Measurements from ENCODE around the gene SERPINA4. TPM values are rescaled to one million over a fixed set of nuclear protein-coding genes. Genes with fewer than 3 reads are reported as not detected.

SERPINA4 gene
- total and polyA plus RNA-seq, 2 of the 13 experiments (the other 11 are each of a cell fraction or from before 2014, with no cell fraction given): 39.1 to 57.8 TPM

DNA sequence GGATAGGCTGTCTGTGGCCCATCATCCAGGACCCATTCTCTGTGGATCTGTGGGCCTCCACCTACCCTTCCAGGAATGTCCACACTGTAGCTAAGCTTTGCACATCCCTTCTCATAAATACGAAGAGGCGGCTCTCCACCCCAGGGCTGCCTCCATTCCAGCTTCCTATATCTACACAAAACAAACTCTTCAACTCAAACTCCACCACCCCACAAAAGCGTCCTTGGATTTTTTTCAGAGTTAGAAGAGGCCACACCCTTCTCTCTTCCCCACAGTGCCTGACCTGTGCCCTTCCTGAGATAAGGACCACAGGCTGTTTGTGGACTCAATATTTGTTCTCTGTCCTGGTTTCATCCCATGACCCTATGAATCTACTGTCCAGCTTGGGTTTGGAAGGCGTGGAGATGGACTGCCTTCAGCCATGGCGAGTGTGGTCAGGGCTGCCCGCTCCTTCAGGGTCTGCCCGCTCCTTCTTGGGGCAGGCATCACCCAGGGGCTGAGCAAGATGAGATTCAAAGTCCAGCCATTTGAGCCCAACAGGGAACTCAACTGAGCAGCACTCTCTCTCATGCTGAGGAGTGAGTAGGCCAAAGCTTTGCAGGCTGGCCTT is 39.0 kb upstream of the SERPINA4 start (continued):
- TF ChIP-seq ZNF232 (CRISPR knock-in tag; IDR thresholded peaks at IDR 0.05; ENCODE audit: borderline replicate concordance) (no peak), XRCC5 (optimal IDR thresholded peaks at IDR 0.05; ENCODE audit: low read length) (peak; percentile 79), ADNP (CRISPR knock-in tag; IDR thresholded peaks at IDR 0.05) (no peak), KDM3A (CRISPR knock-in tag; IDR thresholded peaks at IDR 0.05; ENCODE audit: low read depth) (no peak), ZNF432 (CRISPR knock-in tag; IDR thresholded peaks at IDR 0.05; ENCODE audit: borderline replicate concordance) (no peak), BHLHE40 (IDR thresholded peaks at IDR 0.05; ENCODE audit: low read length) (no peak), TRIM24 (CRISPR knock-in tag; IDR thresholded peaks at IDR 0.05) (no peak), ZNF430 (CRISPR knock-in tag; IDR thresholded peaks at IDR 0.05) (0 out of 2 replicates have a peak, but pooled peaks have one; percentile 51), MAFK (conservative IDR thresholded peaks at IDR 0.05 in 1 of 2, IDR thresholded peaks at IDR 0.05 in 1 of 2; ENCODE audit: low read length in 2 of 2) (no peak), TBX3 (IDR thresholded peaks at IDR 0.05; ENCODE audit: borderline replicate concordance) (no peak; the same call in 1 of the 2 replicates), ZNF501 (CRISPR knock-in tag; IDR thresholded peaks at IDR 0.05) (peak; percentile 84), HNF4G (IDR thresholded peaks at IDR 0.05; ENCODE audit: borderline replicate concordance, low read depth, low read length) (peak; percentile 55; the same call in 1 of the 2 replicates), HNF4G (CRISPR knock-in tag; IDR thresholded peaks at IDR 0.05; ENCODE audit: borderline replicate concordance, low read depth) (no peak), SP5 (CRISPR knock-in tag; IDR thresholded peaks at IDR 0.05; ENCODE audit: borderline replicate concordance, low read depth) (peak; percentile 82), KDM4B (CRISPR knock-in tag; IDR thresholded peaks at IDR 0.05) (no peak), CCDC6 (CRISPR knock-in tag; IDR thresholded peaks at IDR 0.05) (0 out of 2 replicates have a peak, but pooled peaks have one; percentile 65), RBM22 (optimal IDR thresholded peaks at IDR 0.05; ENCODE audit: low read length) (no peak), ZSCAN20 (CRISPR knock-in tag; IDR thresholded peaks at IDR 0.05; ENCODE audit: borderline replicate concordance) (no peak), RARA (CRISPR knock-in tag; IDR thresholded peaks at IDR 0.05) (peak; percentile 92), ZNF879 (CRISPR knock-in tag; IDR thresholded peaks at IDR 0.05) (no peak)
- TF ChIP-seq, protein P1, sequence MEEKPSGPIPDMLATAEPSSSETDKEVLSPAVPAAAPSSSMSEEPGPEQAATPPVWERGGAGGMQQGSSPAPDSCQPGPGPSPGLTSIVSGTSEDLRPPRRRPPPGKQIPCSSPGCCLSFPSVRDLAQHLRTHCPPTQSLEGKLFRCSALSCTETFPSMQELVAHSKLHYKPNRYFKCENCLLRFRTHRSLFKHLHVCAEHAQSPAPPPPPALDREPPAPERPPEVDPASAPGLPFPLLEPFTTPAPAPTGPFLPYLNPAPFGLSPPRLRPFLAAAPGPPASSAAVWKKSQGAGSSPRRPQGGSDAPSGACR (CRISPR knock-in tag; IDR thresholded peaks at IDR 0.05): 0 out of 2 replicates have a peak, but pooled peaks have one; percentile 25
- TF ChIP-seq, protein P2, sequence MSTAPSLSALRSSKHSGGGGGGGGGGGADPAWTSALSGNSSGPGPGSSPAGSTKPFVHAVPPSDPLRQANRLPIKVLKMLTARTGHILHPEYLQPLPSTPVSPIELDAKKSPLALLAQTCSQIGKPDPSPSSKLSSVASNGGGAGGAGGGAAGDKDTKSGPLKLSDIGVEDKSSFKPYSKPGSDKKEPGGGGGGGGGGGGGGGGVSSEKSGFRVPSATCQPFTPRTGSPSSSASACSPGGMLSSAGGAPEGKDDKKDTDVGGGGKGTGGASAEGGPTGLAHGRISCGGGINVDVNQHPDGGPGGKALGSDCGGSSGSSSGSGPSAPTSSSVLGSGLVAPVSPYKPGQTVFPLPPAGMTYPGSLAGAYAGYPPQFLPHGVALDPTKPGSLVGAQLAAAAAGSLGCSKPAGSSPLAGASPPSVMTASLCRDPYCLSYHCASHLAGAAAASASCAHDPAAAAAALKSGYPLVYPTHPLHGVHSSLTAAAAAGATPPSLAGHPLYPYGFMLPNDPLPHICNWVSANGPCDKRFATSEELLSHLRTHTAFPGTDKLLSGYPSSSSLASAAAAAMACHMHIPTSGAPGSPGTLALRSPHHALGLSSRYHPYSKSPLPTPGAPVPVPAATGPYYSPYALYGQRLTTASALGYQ (CRISPR knock-in tag; IDR thresholded peaks at IDR 0.05): peak; percentile 93
- TF ChIP-seq, protein P3, sequence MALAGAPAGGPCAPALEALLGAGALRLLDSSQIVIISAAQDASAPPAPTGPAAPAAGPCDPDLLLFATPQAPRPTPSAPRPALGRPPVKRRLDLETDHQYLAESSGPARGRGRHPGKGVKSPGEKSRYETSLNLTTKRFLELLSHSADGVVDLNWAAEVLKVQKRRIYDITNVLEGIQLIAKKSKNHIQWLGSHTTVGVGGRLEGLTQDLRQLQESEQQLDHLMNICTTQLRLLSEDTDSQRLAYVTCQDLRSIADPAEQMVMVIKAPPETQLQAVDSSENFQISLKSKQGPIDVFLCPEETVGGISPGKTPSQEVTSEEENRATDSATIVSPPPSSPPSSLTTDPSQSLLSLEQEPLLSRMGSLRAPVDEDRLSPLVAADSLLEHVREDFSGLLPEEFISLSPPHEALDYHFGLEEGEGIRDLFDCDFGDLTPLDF (CRISPR knock-in tag; IDR thresholded peaks at IDR 0.05): no peak
- TF ChIP-seq, protein P4, sequence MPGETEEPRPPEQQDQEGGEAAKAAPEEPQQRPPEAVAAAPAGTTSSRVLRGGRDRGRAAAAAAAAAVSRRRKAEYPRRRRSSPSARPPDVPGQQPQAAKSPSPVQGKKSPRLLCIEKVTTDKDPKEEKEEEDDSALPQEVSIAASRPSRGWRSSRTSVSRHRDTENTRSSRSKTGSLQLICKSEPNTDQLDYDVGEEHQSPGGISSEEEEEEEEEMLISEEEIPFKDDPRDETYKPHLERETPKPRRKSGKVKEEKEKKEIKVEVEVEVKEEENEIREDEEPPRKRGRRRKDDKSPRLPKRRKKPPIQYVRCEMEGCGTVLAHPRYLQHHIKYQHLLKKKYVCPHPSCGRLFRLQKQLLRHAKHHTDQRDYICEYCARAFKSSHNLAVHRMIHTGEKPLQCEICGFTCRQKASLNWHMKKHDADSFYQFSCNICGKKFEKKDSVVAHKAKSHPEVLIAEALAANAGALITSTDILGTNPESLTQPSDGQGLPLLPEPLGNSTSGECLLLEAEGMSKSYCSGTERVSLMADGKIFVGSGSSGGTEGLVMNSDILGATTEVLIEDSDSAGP (CRISPR knock-in tag; IDR thresholded peaks at IDR 0.05; ENCODE audit: borderline replicate concordance): peak; percentile 67
- TF ChIP-seq, protein P5, sequence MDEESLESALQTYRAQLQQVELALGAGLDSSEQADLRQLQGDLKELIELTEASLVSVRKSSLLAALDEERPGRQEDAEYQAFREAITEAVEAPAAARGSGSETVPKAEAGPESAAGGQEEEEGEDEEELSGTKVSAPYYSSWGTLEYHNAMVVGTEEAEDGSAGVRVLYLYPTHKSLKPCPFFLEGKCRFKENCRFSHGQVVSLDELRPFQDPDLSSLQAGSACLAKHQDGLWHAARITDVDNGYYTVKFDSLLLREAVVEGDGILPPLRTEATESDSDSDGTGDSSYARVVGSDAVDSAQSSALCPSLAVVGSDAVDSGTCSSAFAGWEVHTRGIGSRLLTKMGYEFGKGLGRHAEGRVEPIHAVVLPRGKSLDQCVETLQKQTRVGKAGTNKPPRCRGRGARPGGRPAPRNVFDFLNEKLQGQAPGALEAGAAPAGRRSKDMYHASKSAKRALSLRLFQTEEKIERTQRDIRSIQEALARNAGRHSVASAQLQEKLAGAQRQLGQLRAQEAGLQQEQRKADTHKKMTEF (CRISPR knock-in tag; IDR thresholded peaks at IDR 0.05): peak; percentile 59; the same call in 1 of the 2 replicates

Measured in HepG2 (cell line).